ENCODE measurements around the gene INPP4B. TPM values are rescaled to one million over a fixed set of nuclear protein-coding genes. Genes with fewer than 3 reads are reported as not detected.

The INPP4B gene
- total RNA-seq, 1 donor = 54.2 TPM

- no peak for DNase-seq (ENCODE audit: low read depth)
- no peak overlapping the region for H3K4me3 ChIP-seq (ENCODE audit: low read depth, low read length)
- no peak for TF ChIP-seq CTCF (IDR thresholded peaks at IDR 0.05; ENCODE audit: insufficient read depth, low read length)
These were observed 294.4 kb downstream of the INPP4B start for GRCh38 chr4:142551517-142552305.

GRCh38 chr4:142550965-142551364 is 295.1 kb downstream of the INPP4B start:
- TF ChIP-seq CTCF (IDR thresholded peaks at IDR 0.05; ENCODE audit: insufficient read depth, low read length) = no peak
- no peak for DNase-seq (ENCODE audit: low read depth)
- no peak overlapping the region for H3K4me3 ChIP-seq (ENCODE audit: low read depth, low read length)

- TF ChIP-seq CTCF (IDR thresholded peaks at IDR 0.05; ENCODE audit: insufficient read depth, low read length) = no peak
- peak; percentile 81 for DNase-seq (ENCODE audit: low read depth)
- no peak overlapping the region for H3K4me3 ChIP-seq (ENCODE audit: low read depth, low read length)
These were observed 296.2 kb downstream of the INPP4B start for GRCh38 chr4:142549726-142550463.

- no peak for DNase-seq (ENCODE audit: low read depth)
- no peak for TF ChIP-seq CTCF (IDR thresholded peaks at IDR 0.05; ENCODE audit: insufficient read depth, low read length)
- H3K4me3 ChIP-seq (ENCODE audit: low read depth, low read length) = no peak overlapping the region
These were observed 296.9 kb downstream of the INPP4B start for GRCh38 chr4:142549248-142549647.

- DNase-seq (ENCODE audit: low read depth) = no peak
- TF ChIP-seq CTCF (IDR thresholded peaks at IDR 0.05; ENCODE audit: insufficient read depth, low read length) = no peak
- H3K4me3 ChIP-seq (ENCODE audit: low read depth, low read length) = no peak overlapping the region
These were observed 297.6 kb downstream of the INPP4B start for GRCh38 chr4:142548491-142548890.

- no peak overlapping the region for H3K4me3 ChIP-seq (ENCODE audit: low read depth, low read length)
- no peak for TF ChIP-seq CTCF (IDR thresholded peaks at IDR 0.05; ENCODE audit: insufficient read depth, low read length)
- DNase-seq (ENCODE audit: low read depth) = peak; percentile 87
These were observed 298.1 kb downstream of the INPP4B start for GRCh38 chr4:142547974-142548373.
